PFSK-1 (cell line): Measurements from ENCODE around the gene PNMT.

Source experiments
- FOXP2 ChIP-seq: optimal IDR thresholded peaks from 2 replicates; pipeline ENCODE3; 2011; ENCODE audit warnings: borderline replicate concordance, control low read depth, inconsistent platforms; ENCODE audit not compliant: insufficient read depth; ENCODE audit errors: extremely low read length, extremely low read depth
- POLR2AphosphoS5 ChIP-seq: IDR thresholded peaks from 2 replicates; pipeline ENCODE4 v1.6.1; 2012; ENCODE audit warnings: low read depth, mild to moderate bottlenecking, control low read depth, low read length, moderate library complexity
- REST ChIP-seq, 2 experiments: IDR thresholded peaks; 2 replicates each; pipeline versions ENCODE4 v1.6.1 to v1.8.0; 2011 to 2012; ENCODE audit warnings: low read depth in 2 of 2, low read length in 2 of 2, control low read depth in 1 of 2, inconsistent platforms in 1 of 2, mild to moderate bottlenecking in 1 of 2, moderate library complexity in 1 of 2; ENCODE audit not compliant: insufficient read depth in 1 of 2
- SIN3A ChIP-seq: IDR thresholded peaks from 2 replicates; pipeline ENCODE4 v1.6.1; 2012; ENCODE audit warnings: mild to moderate bottlenecking, low read length, moderate library complexity, borderline replicate concordance; ENCODE audit not compliant: insufficient read depth
- TAF1 ChIP-seq: IDR thresholded peaks from 2 replicates; pipeline ENCODE4 v1.6.1; 2012; ENCODE audit warnings: low read length, control low read depth, borderline replicate concordance; ENCODE audit not compliant: insufficient read depth

DNA sequence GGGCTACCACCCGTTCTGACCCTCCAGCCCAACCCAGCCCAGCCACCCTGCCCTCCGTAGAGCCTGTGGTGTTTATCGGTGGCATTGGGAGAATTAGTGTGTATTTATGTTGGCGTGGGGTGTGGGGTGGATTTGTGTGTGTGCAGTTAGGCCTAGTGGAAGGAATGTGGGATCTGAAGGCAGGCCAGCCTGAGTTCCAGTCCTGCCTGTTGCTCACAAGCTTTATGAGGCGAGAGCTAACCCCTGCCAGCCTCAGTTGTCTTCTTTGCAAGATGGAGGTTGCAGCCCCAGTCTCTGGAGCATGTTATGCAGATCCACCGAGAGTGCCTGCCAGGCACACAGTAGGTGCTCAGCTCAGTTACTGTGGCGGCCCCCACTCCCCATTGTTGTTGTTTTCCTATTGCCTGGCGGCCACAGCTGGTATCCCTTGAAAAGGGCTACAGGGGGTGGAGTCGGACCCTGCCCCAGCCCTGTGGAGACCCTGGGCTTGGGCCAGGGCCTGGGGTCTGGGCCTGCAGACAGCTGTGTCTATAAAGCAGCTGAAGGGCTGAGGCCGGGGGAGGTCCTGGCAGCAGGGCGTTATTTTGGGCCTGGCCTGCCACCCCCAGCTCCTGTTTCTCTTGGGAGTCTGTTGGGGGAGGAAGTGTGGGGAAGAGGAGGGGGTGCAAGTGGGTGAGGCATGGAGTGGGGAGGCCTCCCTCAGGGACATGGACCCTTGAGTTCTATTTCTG lies 36.7 kb downstream of the PNMT start:
- TF ChIP-seq REST (IDR thresholded peaks at IDR 0.05; ENCODE audit: insufficient read depth in 1 of 2, low read depth in 2 of 2, low read length in 2 of 2) (no peak), TAF1 (no peak), POLR2AphosphoS5 (no peak), SIN3A (no peak), FOXP2 (no peak)
